OCI-M2 (cell line): ENCODE measurements around the gene ZNF467.

Experiments used
- DNase-seq: peaks from one replicate; lab custom pipeline; 2025; ENCODE audit not compliant: unreplicated experiment; lab: John Stamatoyannopoulos, UW

The ZNF467 gene

GRCh38 chr7:149716007-149716931 is 57.1 kb downstream of the ZNF467 start:
- no peak for DNase-seq

DNA sequence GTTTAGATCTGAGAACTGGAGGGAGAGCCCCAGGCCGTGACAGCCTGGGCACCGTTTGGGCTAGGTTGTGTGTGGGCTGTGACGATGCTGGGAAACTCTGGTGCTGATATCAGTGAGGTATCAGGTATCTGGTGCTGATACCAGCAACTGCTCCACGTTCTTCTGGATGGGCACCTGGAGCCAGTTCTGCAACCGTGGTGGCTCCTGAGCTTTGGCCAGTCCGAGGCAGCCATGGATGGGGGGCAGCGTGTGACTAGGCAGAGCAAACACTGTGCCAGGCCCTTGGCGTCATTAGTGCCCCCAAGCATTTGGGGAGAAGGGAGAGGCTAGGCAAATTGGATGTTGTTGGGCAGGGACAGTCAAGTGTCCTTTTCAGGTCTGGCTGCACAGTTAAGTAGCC is 57.9 kb downstream of the ZNF467 start:
- no peak for DNase-seq

- no peak for DNase-seq
Observed at GRCh38 chr7:149714910-149715471, 58.4 kb downstream of the ZNF467 start.
